Mammary epithelial cell (primary cell): ENCODE results near the gene CLCF1.

ENCODE experiments used
- CTCF ChIP-seq, 2 donors: IDR thresholded peaks in 1 of 2; conservative IDR thresholded peaks in 1 of 2; 2 replicates each; pipeline ENCODE4 v1.5.1; 2011 to 2012; ENCODE audit warnings: inconsistent platforms in 2 of 2, low read length in 2 of 2, mild to moderate bottlenecking in 2 of 2, control low read depth in 1 of 2, low read depth in 1 of 2; ENCODE audit not compliant: insufficient read depth in 1 of 2; ENCODE audit errors: extremely low read depth in 1 of 2
- EZH2 ChIP-seq: IDR thresholded peaks from 2 replicates; pipeline ENCODE4 v1.6.1; 2012; ENCODE audit warnings: low read length, inconsistent platforms, borderline replicate concordance

DNA sequence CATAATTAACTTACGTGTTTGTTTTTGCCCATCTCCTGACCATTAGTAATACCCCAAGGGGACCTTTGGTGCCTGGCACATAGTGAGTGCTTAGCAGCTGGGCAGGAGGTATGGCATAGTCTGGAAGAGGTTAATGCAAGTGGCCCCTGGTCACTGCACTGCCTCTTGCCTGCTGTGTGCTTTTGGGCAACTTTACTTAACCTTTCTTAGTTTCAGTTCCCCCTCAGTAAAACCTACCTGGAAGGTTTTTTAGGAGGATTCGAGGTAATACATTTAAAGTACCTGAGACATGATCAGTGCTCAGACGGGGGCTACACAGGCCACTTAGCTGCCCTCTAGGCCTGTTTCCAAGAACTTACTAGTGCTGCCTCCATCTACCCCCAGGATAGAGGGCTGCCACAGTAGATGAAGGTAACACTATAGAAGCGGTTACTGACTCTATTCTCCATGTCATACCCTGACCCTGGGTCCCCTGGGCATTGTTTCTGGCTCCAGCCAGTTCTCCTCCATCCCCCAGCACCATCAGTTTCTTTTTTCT, 23.4 kb downstream of the CLCF1 start:
- TF ChIP-seq CTCF (conservative IDR thresholded peaks at IDR 0.05 in 1 of 2, IDR thresholded peaks at IDR 0.05 in 1 of 2; ENCODE audit: extremely low read depth in 1 of 2, insufficient read depth in 1 of 2, low read depth in 1 of 2, low read length in 2 of 2), result no peak
- TF ChIP-seq EZH2, result no peak
